Activated CD8-positive, alpha-beta T cell treated with anti-CD3 and anti-CD28 coated beads, Interleukin-2, amount 10 ng/mL, durations not matched to agents 7 days and 5 days (primary cell): ENCODE measurements around the gene OR2V2. TPM values are rescaled to one million over a fixed set of nuclear protein-coding genes. Genes with fewer than 3 reads are reported as not detected.
"Not testable (repeated sequence)": the region's sequence is repeated elsewhere in the genome, so short reads cannot be mapped to it uniquely, and the experiment has no call there.

Experiments
- ATAC-seq: fragments of 150-1000 bp; cut with Tn5 transposase; one replicate; pipeline ENCODE4 v1.10.0; 2021; ENCODE audit warnings: moderate library complexity
- CTCF ChIA-PET: fragments of 350-600 bp; sonication (Branson Sonifier 250); formaldehyde crosslinking; loops from one replicate; lab custom pipeline; 2021; ENCODE audit warnings: antibody characterized with exemption; lab: Charles Lee
- POLR2A ChIA-PET: fragments of 350-600 bp; sonication (Branson Sonifier 250); formaldehyde crosslinking; loops from one replicate; lab custom pipeline; 2021; ENCODE audit warnings: antibody characterized with exemption; lab: Charles Lee
- DNase-seq: peaks from one replicate; pipeline ENCODE4 v3.0.0-alpha.2; 2020
- H3K27ac Mint-ChIP-seq: one replicate; pipeline ENCODE4 v1.8.0; 2021; ENCODE audit warnings: mild to moderate bottlenecking, mixed read lengths
- H3K27me3 Mint-ChIP-seq: one replicate; pipeline ENCODE4 v1.8.0; 2021; ENCODE audit warnings: low read depth, mixed read lengths
- H3K36me3 Mint-ChIP-seq: one replicate; pipeline ENCODE4 v1.8.0; 2021; ENCODE audit warnings: low read depth, mixed read lengths
- H3K4me1 Mint-ChIP-seq: one replicate; pipeline ENCODE4 v1.8.0; 2021; ENCODE audit warnings: low read depth, mixed read lengths
- H3K4me3 Mint-ChIP-seq: one replicate; pipeline ENCODE4 v1.8.0; 2021; ENCODE audit warnings: mild to moderate bottlenecking, mixed read lengths
- H3K9me3 Mint-ChIP-seq: one replicate; pipeline ENCODE4 v1.8.0; 2022; ENCODE audit warnings: mixed read lengths; ENCODE audit not compliant: insufficient read depth
- total RNA-seq, 2 experiments: library from RNA; stranded (reverse); gene quantifications; one replicate each; pipeline ENCODE4 v1.2.3, GENCODE V29; 2021

OR2V2 gene
- total RNA-seq, 2 experiments from 2014 or later, result not detected

GRCh38 chr5:181105391-181106025 is 41.9 kb upstream of the OR2V2 start:
- CTCF ChIA-PET, result no interaction called here
- ATAC-seq, result no peak
- no peak overlapping the region for H3K27ac Mint-ChIP-seq

DNA sequence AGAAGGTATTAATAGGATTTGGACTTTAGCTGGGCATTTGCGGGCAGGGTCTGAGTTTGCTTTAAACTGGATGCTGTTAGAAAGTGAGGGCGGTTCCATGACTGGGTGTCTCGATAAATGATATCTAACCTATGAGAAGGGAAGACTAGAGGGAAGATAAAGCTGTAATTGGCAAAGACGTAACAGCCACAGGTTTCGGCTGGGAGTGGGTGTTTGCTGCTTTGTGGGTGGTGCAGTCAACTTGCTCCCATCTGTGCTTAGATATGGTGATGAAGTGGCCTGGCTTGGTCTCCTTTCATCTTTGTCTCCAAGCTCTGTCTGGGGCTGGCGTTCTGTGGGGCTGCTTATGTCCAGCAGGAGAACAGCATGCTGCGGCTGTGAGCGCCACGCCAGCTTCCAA is 39.7 kb upstream of the OR2V2 start:
- H3K4me3 Mint-ChIP-seq, result no peak overlapping the region
- CTCF ChIA-PET, result no interaction called here
- H3K27me3 Mint-ChIP-seq, result peaks cover 30% of the 10 kb centered on the region
- ATAC-seq (no peak), DNase-seq (no peak)
- no peaks in the 10 kb centered on the region for H3K9me3 Mint-ChIP-seq
- POLR2A ChIA-PET, result no interaction called here
- peaks cover 2% of the 10 kb centered on the region for H3K36me3 Mint-ChIP-seq
- H3K27ac Mint-ChIP-seq, result no peak overlapping the region
- peaks cover 6% of the 10 kb centered on the region for H3K4me1 Mint-ChIP-seq

More at GRCh38 chr5:181105391-181106025, 41.9 kb upstream of the OR2V2 start:
- no peak overlapping the region for H3K4me3 Mint-ChIP-seq
- H3K27me3 Mint-ChIP-seq, result peaks cover 21% of the 10 kb centered on the region
- H3K9me3 Mint-ChIP-seq, result no peaks in the 10 kb centered on the region
- POLR2A ChIA-PET, result no interaction called here
- H3K36me3 Mint-ChIP-seq, result peaks cover 2% of the 10 kb centered on the region
- H3K4me1 Mint-ChIP-seq, result peaks cover 6% of the 10 kb centered on the region
- peak; percentile 1 for DNase-seq

DNA sequence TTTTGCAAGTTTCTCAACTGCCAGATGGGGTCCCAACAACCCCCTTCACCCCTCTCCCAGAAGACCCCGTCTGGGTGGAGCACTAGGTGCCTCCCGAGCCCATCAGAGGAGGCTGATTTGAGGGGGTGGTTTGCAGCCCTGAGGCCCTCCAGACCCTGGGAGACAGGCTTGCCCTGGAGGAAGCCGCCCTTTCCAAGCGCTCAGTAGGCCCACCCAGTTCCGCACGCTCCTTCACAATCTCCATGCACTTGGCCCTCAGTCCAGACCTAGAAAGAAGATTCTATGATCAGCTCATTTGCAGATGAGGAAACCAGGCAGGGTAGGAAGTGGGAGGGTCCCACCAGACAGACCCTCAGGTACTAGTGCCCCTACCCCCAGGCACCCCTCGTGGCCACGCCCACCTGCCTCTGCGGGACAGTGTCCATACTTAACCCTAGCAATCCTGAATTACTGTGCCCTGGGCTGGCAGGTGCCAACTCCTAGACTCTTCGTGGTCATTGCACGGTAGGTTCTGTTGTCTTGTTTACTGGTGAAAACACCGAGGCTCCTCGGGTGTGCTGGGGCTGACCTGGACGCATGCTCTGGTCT is 38.7 kb upstream of the OR2V2 start:
- no peak overlapping the region for H3K27ac Mint-ChIP-seq
- ChIA-PET POLR2A (no interaction called here), CTCF (no interaction called here)
- no peaks in the 10 kb centered on the region for H3K9me3 Mint-ChIP-seq
- H3K27me3 Mint-ChIP-seq, result peaks cover 30% of the 10 kb centered on the region
- ATAC-seq (no peak), DNase-seq (no peak)
- H3K4me1 Mint-ChIP-seq, result peaks cover 6% of the 10 kb centered on the region
- H3K4me3 Mint-ChIP-seq, result no peak overlapping the region
- peaks cover 2% of the 10 kb centered on the region for H3K36me3 Mint-ChIP-seq

DNA sequence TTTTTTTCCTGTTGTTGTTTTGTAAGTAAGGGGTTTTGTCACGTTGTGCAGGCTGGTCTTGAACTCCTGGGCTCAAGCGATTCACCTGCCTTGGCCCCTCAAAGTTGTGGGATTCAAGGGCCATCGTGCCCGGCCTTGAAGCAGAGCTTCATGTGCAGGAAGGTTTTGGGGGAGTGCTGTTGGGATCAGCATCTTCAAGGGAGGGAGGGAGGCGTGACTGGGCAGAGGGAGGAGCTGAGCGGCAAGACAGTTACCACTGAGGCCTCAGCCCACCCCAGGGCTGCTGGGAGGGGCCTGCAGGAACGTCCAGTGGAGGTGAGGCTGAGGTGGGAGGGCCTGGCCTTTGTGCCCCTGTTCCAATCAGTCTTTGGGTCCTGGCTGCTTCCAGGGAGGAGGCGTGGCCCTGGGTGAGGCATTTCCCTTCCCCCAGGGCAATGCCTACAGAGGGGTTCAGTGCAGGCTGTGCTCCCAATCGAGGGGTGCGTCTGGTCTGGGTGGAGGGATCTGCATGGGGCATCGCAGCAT is 37.8 kb upstream of the OR2V2 start:
- ATAC-seq, result no peak
- H3K4me3 Mint-ChIP-seq, result no peak overlapping the region
- CTCF ChIA-PET, result no interaction called here

GRCh38 chr5:181111010-181111409 is 36.4 kb upstream of the OR2V2 start:
- CTCF ChIA-PET, result no interaction called here
- H3K36me3 Mint-ChIP-seq, result no peaks in the 10 kb centered on the region
- no peak overlapping the region for H3K27ac Mint-ChIP-seq
- peaks cover 2% of the 10 kb centered on the region for H3K4me1 Mint-ChIP-seq
- POLR2A ChIA-PET, result no interaction called here
- H3K9me3 Mint-ChIP-seq, result no peaks in the 10 kb centered on the region
- H3K4me3 Mint-ChIP-seq, result no peak overlapping the region
- no peak for ATAC-seq
- H3K27me3 Mint-ChIP-seq, result peaks cover 31% of the 10 kb centered on the region
- DNase-seq, result no peak

More for the DNA sequence above, 37.8 kb upstream of the OR2V2 start:
- H3K9me3 Mint-ChIP-seq, result no peaks in the 10 kb centered on the region
- no peaks in the 10 kb centered on the region for H3K36me3 Mint-ChIP-seq
- no peak for DNase-seq
- H3K27me3 Mint-ChIP-seq, result peaks cover 30% of the 10 kb centered on the region
- peaks cover under 1% of the 10 kb centered on the region for H3K4me1 Mint-ChIP-seq
- no peak overlapping the region for H3K27ac Mint-ChIP-seq
- POLR2A ChIA-PET, result no interaction called here

DNA sequence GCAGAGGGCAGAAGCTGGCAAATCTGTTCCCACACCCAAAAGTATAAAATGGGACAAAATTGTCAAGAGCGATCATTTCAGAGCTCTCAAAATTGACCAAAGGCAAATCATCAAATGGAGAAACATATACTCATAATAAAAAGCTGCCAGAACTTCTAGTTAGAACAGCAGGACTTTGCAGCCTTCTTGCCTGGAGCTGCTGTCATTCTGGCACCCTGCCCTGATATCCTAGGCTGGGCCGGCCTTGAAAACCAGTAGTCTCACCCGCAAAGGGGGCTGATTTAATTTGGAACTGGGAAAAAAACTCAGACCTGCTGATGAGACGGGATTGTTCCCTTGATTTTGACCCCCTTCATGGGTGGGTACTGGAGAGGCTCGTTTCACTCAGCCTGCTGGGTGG is 34.9 kb upstream of the OR2V2 start:
- POLR2A ChIA-PET, result no interaction called here
- CTCF ChIA-PET, result no interaction called here
- no peak overlapping the region for H3K4me3 Mint-ChIP-seq

GRCh38 chr5:181113572-181113971 is 33.8 kb upstream of the OR2V2 start:
- CTCF ChIA-PET, H3K36me3 Mint-ChIP-seq, POLR2A ChIA-PET, H3K27ac Mint-ChIP-seq, ATAC-seq, H3K4me3 Mint-ChIP-seq, H3K4me1 Mint-ChIP-seq, H3K9me3 Mint-ChIP-seq, DNase-seq: not testable (repeated sequence)
- H3K27me3 Mint-ChIP-seq, result peaks cover 44% of the 10 kb centered on the region

More for the DNA sequence above, 34.9 kb upstream of the OR2V2 start:
- peaks cover 2% of the 10 kb centered on the region for H3K4me1 Mint-ChIP-seq
- H3K27ac Mint-ChIP-seq, result no peak overlapping the region
- no peak for DNase-seq
- H3K9me3 Mint-ChIP-seq, result no peaks in the 10 kb centered on the region
- no peak for ATAC-seq
- peaks cover 41% of the 10 kb centered on the region for H3K27me3 Mint-ChIP-seq
- H3K36me3 Mint-ChIP-seq, result no peaks in the 10 kb centered on the region

GRCh38 chr5:181114284-181114843 is 33.0 kb upstream of the OR2V2 start:
- POLR2A ChIA-PET, result no interaction called here
- DNase-seq, result no peak
- peaks cover 46% of the 10 kb centered on the region for H3K27me3 Mint-ChIP-seq
- no peaks in the 10 kb centered on the region for H3K36me3 Mint-ChIP-seq
- H3K4me1 Mint-ChIP-seq, result peaks cover 2% of the 10 kb centered on the region
- CTCF ChIA-PET, result no interaction called here
- no peak overlapping the region for H3K4me3 Mint-ChIP-seq
- H3K9me3 Mint-ChIP-seq, result no peaks in the 10 kb centered on the region
- no peak overlapping the region for H3K27ac Mint-ChIP-seq
- no peak for ATAC-seq

- ATAC-seq, result no peak
- CTCF ChIA-PET, result no interaction called here
- H3K27ac Mint-ChIP-seq, result no peak overlapping the region
These were observed 32.3 kb upstream of the OR2V2 start for GRCh38 chr5:181114844-181115778.

GRCh38 chr5:181118369-181118768 is 29.0 kb upstream of the OR2V2 start:
- ChIA-PET CTCF (interaction anchor here (0.6 kb wide), 1 partner anchor 52 kb away, joined by 4 read pairs; no protein-coding TSS in a partner anchor), POLR2A (interaction anchor here (0.6 kb wide), 1 partner anchor 55 kb away, joined by 3 read pairs; no protein-coding TSS in a partner anchor)
- Mint-ChIP-seq H3K27ac (no peak overlapping the region), H3K4me1 (peaks cover 2% of the 10 kb centered on the region), H3K27me3 (peaks cover 62% of the 10 kb centered on the region), H3K9me3 (no peaks in the 10 kb centered on the region), H3K4me3 (no peak overlapping the region), H3K36me3 (no peaks in the 10 kb centered on the region)
- DNase-seq, result no peak
- no peak for ATAC-seq

More at GRCh38 chr5:181114844-181115778, 32.3 kb upstream of the OR2V2 start:
- Mint-ChIP-seq H3K4me3 (no peak overlapping the region), H3K9me3 (no peaks in the 10 kb centered on the region), H3K4me1 (peaks cover 2% of the 10 kb centered on the region), H3K36me3 (no peaks in the 10 kb centered on the region), H3K27me3 (peaks cover 48% of the 10 kb centered on the region)
- POLR2A ChIA-PET, result no interaction called here
- peak; percentile 19 for DNase-seq

GRCh38 chr5:181119105-181119504 is 28.3 kb upstream of the OR2V2 start:
- DNase-seq, result no peak
- ChIA-PET CTCF (no interaction called here), POLR2A (no interaction called here)
- no peak for ATAC-seq
- no peaks in the 10 kb centered on the region for H3K9me3 Mint-ChIP-seq
- peaks cover 60% of the 10 kb centered on the region for H3K27me3 Mint-ChIP-seq
- H3K36me3 Mint-ChIP-seq, result no peaks in the 10 kb centered on the region
- no peak overlapping the region for H3K27ac Mint-ChIP-seq
- H3K4me1 Mint-ChIP-seq, result peaks cover 2% of the 10 kb centered on the region
- H3K4me3 Mint-ChIP-seq, result no peak overlapping the region
